Neutrophil (primary cell): Measurements from ENCODE around the gene TUG1.

ENCODE experiments used
- H3K27ac ChIP-seq: fragments of 200-600 bp; sonication (generic); 2 replicates; pipeline ENCODE4 v1.5.1; 2016; ENCODE audit warnings: mild to moderate bottlenecking, moderate library complexity
- H3K27me3 ChIP-seq: fragments of 200-600 bp; sonication (generic); 2 replicates; pipeline ENCODE4 v1.6.0; 2016; ENCODE audit warnings: mild to moderate bottlenecking
- H3K36me3 ChIP-seq: fragments of 200-600 bp; sonication (generic); 2 replicates; pipeline ENCODE4 v1.5.1; 2017
- H3K4me1 ChIP-seq, 2 experiments: fragments of 200-600 bp in 1 of 2; sonication (generic) in 1 of 2; 1 replicate in 1 of 2; 2 replicates in 1 of 2; pipeline versions ENCODE4 v1.5.1 to v1.6.1; 2013 to 2016; ENCODE audit warnings: low read depth in 1 of 2, low read length in 1 of 2, mild to moderate bottlenecking in 1 of 2, moderate library complexity in 1 of 2; ENCODE audit not compliant: control insufficient read depth in 1 of 2, insufficient read depth in 1 of 2
- H3K4me3 ChIP-seq, 2 experiments: fragments of 200-600 bp in 1 of 2; sonication (generic) in 1 of 2; 1 replicate in 1 of 2; 2 replicates in 1 of 2; pipeline ENCODE4 v1.5.1; 2013 to 2016; ENCODE audit warnings: low read depth in 1 of 2, low read length in 1 of 2, mild to moderate bottlenecking in 1 of 2, moderate library complexity in 1 of 2
- H3K9me3 ChIP-seq: fragments of 200-600 bp; sonication (generic); 2 replicates; pipeline ENCODE4 v1.5.1; 2016
- CTCF ChIP-seq: fragments of 200-600 bp; sonication (generic); IDR thresholded peaks from 2 replicates; pipeline ENCODE4 v1.5.1; 2016; ENCODE audit warnings: antibody characterized with exemption

The TUG1 gene

DNA sequence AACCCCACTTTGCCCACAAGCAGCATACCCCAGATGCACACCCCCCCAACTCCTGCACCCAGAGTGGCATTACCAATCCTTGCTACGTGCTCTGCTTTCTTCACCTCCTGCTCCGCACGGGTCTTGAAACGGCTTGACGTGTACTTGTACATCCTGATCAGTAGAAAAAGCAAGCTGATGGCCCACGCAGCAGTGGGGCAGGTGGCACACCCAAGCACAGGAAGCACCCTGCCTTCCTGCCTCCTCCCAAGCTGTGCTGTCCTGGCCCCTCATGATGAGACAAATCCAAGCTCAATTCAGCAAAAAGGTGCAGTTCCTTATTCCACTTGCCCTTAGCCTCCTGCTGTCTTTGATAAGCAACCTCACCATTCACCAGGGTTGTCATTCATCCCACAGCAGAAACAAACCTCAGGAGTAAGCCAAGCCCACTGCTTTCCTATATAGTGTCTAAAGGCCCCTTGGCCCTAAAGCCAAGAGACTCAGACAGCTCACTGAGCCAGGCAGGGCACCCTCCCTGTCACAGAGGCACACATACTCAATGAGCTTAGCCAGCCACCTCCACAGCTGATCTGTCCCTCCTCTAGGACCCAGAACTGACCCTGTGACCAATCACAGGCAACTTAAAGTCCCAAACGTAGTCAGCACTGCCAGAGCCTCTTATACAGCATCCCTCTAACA, 28.2 kb upstream of the TUG1 start:
- no peak overlapping the region for H3K4me3 ChIP-seq
- no peaks in the 10 kb centered on the region for H3K27me3 ChIP-seq
- H3K4me1 ChIP-seq = no peaks in the 10 kb centered on the region
- H3K9me3 ChIP-seq = no peaks in the 10 kb centered on the region
- H3K27ac ChIP-seq = no peak overlapping the region
- no peak for TF ChIP-seq CTCF
- H3K36me3 ChIP-seq = peaks cover 94% of the 10 kb centered on the region

GRCh38 chr22:30941363-30941740, 27.7 kb upstream of the TUG1 start:
- Histone ChIP-seq H3K27me3 (no peaks in the 10 kb centered on the region), H3K36me3 (peaks cover 94% of the 10 kb centered on the region), H3K27ac (no peak overlapping the region), H3K9me3 (no peaks in the 10 kb centered on the region), H3K4me1 (no peaks in the 10 kb centered on the region), H3K4me3 (no peak overlapping the region)
- no peak for TF ChIP-seq CTCF

- Histone ChIP-seq H3K4me3 (no peak overlapping the region), H3K27me3 (no peaks in the 10 kb centered on the region), H3K36me3 (peaks cover 82% of the 10 kb centered on the region)
These were observed 25.7 kb upstream of the TUG1 start for GRCh38 chr22:30943368-30943767.

GRCh38 chr22:30944986-30945385, 24.1 kb upstream of the TUG1 start:
- no peak for TF ChIP-seq CTCF
- Histone ChIP-seq H3K4me1 (no peaks in the 10 kb centered on the region), H3K4me3 (no peak overlapping the region), H3K9me3 (no peaks in the 10 kb centered on the region), H3K27me3 (no peaks in the 10 kb centered on the region), H3K36me3 (peaks cover 81% of the 10 kb centered on the region), H3K27ac (no peak overlapping the region)

More at GRCh38 chr22:30943368-30943767, 25.7 kb upstream of the TUG1 start:
- Histone ChIP-seq H3K4me1 (no peaks in the 10 kb centered on the region), H3K9me3 (no peaks in the 10 kb centered on the region), H3K27ac (no peak overlapping the region)
- TF ChIP-seq CTCF = no peak

DNA sequence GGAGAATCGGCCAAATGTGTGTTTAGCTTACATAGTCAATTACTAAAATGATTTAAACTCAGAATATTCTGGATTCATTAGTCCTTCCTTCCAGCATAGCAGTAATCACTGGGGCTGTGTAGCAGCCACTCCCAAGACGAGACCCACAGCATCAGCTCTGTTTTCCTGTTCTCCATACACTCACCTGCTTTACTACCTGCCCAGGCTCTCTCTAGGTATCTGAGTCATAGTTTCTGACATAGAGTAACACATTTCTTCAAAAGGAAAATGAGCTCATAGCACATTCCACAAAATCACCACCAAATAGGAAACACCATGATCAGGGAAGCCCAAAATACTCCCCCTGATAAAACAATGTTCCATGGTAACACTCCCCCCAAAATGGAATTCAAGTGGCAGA, 23.4 kb upstream of the TUG1 start:
- Histone ChIP-seq H3K4me1 (no peaks in the 10 kb centered on the region), H3K36me3 (peaks cover 76% of the 10 kb centered on the region), H3K27ac (no peak overlapping the region), H3K4me3 (no peak overlapping the region), H3K27me3 (no peaks in the 10 kb centered on the region), H3K9me3 (no peaks in the 10 kb centered on the region)
- TF ChIP-seq CTCF = no peak
